ENCODE results near the gene UNC50.

Gene UNC50, protein sequence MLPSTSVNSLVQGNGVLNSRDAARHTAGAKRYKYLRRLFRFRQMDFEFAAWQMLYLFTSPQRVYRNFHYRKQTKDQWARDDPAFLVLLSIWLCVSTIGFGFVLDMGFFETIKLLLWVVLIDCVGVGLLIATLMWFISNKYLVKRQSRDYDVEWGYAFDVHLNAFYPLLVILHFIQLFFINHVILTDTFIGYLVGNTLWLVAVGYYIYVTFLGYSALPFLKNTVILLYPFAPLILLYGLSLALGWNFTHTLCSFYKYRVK

DNA sequence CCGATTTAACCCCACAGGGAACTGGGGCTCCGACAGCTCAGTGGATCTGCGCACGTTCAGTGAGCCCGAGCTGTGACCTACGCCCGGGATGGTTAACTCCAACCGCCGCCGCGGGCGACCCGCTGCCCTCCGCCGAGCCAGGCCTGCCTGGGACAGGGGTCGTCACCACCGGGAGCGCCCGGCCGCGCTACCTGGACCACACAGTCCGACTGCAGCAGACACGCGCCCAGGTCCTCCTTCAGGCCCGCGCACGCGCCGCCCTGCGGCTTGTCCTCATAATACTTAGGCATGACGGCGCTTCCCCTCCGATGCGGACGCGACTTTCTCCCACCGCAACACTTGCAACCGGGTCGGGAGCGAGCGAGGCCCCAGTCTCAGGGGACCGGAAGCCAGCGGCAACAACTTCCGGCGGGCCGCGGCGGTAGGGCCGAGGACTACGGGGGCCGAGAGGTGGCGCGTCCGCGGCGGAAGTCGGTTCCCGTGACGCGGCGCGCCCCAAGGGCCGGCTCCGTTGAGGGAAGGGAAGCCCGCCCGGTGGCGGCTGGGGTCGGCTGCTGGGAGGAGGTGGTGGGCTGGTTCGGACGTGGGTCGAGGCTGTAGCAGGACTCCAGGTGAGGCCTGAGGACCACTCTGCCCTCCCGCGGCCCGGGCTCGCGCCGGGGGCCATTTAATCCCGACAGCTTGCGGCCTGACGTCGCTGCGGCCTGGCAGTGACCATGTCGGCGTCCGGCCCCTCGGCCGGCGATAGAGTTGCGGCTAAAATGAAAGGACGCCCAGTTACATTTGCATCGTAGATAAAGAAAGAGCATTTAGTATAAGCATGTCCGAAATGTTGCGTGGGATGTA is at the start of gene UNC50, which contains the start of gene COA5:
Gene UNC50 (plus strand): TSS at position 474 of the 846 bp plus-strand sequence. CDS start 1,171 bp downstream, outside the sequence.
Gene COA5 (minus strand): TSS at position 397 of the 846 bp plus-strand sequence. CDS start 107 bp downstream, at position 290.
- peak within 1 kb of the TSS; percentile 99 for H3K4me3 Mint-ChIP-seq
- no peaks in the 10 kb centered on the region for H3K27me3 Mint-ChIP-seq
- peaks cover 34% of the 10 kb centered on the region for H3K36me3 Mint-ChIP-seq (ENCODE audit: low read depth)
- peaks cover 67% of the 10 kb centered on the region for H3K4me1 Mint-ChIP-seq (ENCODE audit: low read depth)
- H3K27ac Mint-ChIP-seq, result peak within 1 kb of the TSS; percentile 98
- H3K9me3 Mint-ChIP-seq, result no peaks in the 10 kb centered on the region

DNA sequence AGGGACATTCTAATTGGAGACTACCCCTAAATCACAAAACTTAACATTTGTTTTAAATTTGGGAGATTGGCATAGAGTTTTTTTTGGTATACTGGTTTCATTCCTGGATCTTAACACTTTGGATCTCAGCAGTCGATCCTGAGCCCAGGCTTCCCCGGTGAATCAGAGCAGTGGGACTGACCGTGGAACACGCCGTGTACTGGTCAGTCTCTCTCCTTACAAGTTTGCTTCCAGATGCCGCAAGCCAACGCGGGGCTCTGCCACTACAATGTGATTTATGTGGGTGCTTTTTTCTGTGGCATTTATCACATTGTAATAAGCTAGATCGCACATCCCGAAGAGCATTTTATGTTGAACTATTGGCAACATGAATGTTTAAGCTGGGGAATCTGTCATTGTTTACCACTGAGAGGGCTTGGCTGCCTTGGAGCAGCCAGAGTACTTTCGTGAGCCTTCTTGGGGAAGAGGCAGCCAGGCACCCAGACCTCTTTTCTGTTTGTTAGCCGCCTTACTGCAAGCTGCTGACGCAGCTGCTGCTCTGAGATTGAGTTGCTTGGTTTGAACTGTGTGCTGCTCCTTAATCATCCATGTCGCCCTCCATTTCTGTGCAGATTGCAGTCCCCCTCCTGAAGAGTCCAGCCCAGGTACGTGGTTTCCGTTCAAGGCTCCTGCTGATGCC is 49.4 kb upstream of the UNC50 start:
- peaks cover 34% of the 10 kb centered on the region for H3K36me3 Mint-ChIP-seq (ENCODE audit: low read depth)
- H3K27ac Mint-ChIP-seq, result no peak overlapping the region
- no peaks in the 10 kb centered on the region for H3K27me3 Mint-ChIP-seq
- no peaks in the 10 kb centered on the region for H3K9me3 Mint-ChIP-seq
- peaks cover 40% of the 10 kb centered on the region for H3K4me1 Mint-ChIP-seq (ENCODE audit: low read depth)
- no peak overlapping the region for H3K4me3 Mint-ChIP-seq

DNA sequence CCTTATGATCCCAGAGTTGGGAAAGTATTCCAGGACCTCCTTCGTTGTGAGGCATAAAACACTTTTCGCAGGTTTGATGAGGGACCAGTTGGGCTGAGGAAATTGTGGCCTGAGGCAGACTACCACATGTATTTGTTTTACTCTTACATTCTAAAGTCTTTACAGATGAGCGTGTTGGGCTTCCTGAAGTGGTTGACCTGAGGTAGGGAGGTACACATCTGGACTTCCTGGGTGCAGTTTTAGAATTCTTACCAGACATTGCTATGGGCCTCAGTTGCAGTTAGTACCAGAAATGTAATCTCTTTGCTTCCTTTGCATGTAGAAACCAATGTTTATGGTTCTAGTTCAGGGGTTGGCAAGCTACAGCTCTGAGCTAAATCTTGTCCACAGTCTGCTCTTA is 48.8 kb upstream of the UNC50 start:
- no peaks in the 10 kb centered on the region for H3K27me3 Mint-ChIP-seq
- H3K9me3 Mint-ChIP-seq, result no peaks in the 10 kb centered on the region
- peaks cover 40% of the 10 kb centered on the region for H3K4me1 Mint-ChIP-seq (ENCODE audit: low read depth)
- no peak overlapping the region for H3K4me3 Mint-ChIP-seq
- H3K36me3 Mint-ChIP-seq (ENCODE audit: low read depth), result peaks cover 32% of the 10 kb centered on the region
- H3K27ac Mint-ChIP-seq, result no peak overlapping the region

DNA sequence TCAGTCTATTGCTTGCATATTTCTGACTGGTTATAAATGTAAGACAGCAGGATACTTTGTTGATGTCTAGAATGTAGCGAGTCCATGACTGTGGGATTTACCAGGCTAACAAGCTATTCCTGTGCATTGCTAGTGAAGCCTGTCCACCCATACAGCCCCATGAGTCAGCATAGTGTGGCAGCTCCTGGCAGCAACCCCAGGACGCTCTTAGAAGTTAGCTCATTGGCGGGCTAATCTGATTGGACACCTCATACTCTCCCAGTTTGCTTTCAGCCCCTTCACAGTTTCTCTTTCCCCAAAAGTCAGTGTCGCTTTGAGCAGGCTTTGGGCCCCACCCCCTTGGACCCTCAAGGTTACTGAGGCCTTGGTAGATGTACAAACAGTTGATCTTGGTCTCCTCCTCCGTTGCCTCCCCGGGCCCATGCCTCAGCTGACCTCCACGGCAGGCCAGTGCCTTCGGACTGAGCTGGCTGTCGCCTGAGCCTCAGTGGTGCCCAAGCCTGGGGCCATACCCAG is 48.1 kb upstream of the UNC50 start:
- no peaks in the 10 kb centered on the region for H3K27me3 Mint-ChIP-seq
- H3K4me1 Mint-ChIP-seq (ENCODE audit: low read depth), result peaks cover 40% of the 10 kb centered on the region
- peak overlapping the region; percentile 23 for H3K27ac Mint-ChIP-seq
- peaks cover 26% of the 10 kb centered on the region for H3K36me3 Mint-ChIP-seq (ENCODE audit: low read depth)
- no peaks in the 10 kb centered on the region for H3K9me3 Mint-ChIP-seq
- no peak overlapping the region for H3K4me3 Mint-ChIP-seq

DNA sequence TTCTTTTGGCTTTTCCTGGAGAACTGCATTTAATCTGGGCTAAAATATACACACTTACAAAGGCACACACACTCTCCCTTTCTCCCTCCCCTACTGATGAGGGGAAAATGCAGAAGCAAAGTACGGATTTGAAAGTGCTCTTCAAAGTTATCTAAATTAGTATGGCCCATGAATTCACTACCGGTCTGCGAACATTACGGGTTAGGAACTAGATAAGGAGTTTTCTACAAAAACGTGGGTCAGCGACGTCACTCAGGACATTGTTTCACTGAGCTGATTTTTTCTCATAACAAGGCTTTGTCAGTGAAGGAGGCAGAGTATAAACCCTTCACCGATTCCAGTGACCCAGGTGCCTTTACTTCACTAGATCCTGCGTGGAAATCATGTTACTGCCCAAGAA is 47.4 kb upstream of the UNC50 start:
- H3K4me1 Mint-ChIP-seq (ENCODE audit: low read depth), result peaks cover 38% of the 10 kb centered on the region
- H3K4me3 Mint-ChIP-seq, result no peak overlapping the region
- peaks cover 23% of the 10 kb centered on the region for H3K36me3 Mint-ChIP-seq (ENCODE audit: low read depth)
- H3K27ac Mint-ChIP-seq, result peak overlapping the region; percentile 47
- no peaks in the 10 kb centered on the region for H3K27me3 Mint-ChIP-seq
- H3K9me3 Mint-ChIP-seq, result no peaks in the 10 kb centered on the region

DNA sequence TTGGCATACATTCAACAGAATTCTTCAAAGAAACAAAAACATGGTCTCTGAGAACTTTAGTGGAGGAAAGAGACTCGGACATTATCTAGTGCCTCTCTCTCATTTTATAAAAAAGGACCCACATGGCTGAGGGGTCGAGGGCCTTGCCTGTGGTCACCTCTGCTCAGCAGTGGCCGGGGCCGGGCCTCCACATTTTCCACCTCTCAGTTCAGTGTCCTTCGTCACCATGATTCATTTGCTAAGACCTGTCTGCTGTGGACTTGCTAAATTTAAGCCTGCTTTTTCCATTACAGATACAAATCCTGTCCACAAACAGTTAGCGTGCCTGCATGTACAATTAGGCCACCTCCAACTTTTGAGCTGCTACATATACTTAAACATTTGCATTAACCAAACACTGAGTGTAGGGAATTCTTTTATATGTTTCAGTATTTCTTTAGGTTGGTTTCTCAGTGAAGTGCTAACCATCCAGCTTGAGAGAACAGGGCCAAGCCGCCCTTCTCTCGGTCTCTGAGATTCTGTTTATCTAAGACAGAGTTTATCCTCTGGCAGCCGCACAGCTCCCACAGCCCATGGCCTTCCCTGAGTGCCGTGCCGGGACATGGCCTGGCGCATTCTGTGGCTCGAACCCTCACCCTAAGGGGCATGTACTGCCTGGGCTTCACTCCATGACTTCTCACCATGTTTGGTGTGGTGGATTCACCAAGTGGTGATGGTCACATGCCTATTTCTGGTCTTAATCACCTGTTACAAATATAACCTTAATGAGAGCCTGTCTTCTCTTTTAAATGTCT is 46.3 kb upstream of the UNC50 start:
- Mint-ChIP-seq H3K9me3 (no peaks in the 10 kb centered on the region), H3K4me1 (ENCODE audit: low read depth) (peaks cover 27% of the 10 kb centered on the region), H3K27ac (no peak overlapping the region), H3K36me3 (ENCODE audit: low read depth) (peaks cover 24% of the 10 kb centered on the region), H3K4me3 (no peak overlapping the region), H3K27me3 (no peaks in the 10 kb centered on the region)

DNA sequence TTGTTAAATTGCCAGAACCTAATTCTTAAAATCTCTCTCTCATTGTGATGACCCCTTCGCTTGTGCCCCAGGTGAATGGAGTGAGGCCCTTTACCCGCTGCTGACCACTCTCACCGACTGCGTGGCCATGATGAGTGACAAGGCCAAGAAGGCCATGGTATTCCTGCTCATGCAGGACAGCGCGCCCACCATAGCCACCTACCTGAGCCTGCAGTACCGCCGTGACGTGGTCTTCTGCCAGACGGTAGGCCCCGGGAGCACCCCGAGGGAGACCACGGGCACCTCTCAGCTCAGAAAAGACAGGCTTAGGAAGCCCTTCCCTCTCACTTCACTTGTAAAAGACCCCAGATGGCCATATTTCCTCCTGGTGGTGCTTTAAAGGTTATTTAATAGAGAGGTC is 45.0 kb upstream of the UNC50 start:
- Mint-ChIP-seq H3K36me3 (ENCODE audit: low read depth) (peaks cover 28% of the 10 kb centered on the region), H3K27me3 (no peaks in the 10 kb centered on the region), H3K27ac (no peak overlapping the region), H3K4me1 (ENCODE audit: low read depth) (peaks cover 18% of the 10 kb centered on the region), H3K4me3 (no peak overlapping the region), H3K9me3 (no peaks in the 10 kb centered on the region)

DNA sequence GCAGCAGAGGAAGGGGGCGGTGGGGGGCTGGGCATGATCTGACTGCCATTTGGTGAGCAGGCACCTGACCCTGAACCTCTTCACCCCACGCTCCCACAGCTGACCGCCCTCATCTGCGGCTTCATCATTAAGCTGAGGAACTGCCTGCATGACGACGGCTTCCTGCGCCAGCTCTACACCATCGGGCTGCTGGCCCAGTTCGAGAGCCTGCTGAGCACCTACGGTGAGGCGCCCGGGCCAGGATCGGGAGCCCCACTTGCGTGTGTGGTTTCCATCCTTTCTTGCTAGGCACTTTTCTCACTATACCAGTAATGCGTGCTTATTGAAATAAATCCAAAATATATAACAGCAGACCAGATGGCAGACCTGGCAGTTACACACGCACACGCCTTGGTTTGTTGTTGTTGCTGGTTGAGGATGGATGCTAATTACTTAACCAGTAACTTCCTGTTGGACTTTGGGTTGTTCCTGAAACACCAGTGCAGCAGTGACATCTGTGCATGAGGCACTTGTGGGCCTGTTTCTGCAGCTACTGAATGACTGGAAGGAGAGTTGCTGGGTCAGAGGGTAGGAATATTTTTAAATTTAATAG is 43.8 kb upstream of the UNC50 start:
- H3K27ac Mint-ChIP-seq, result no peak overlapping the region
- no peaks in the 10 kb centered on the region for H3K27me3 Mint-ChIP-seq
- no peaks in the 10 kb centered on the region for H3K9me3 Mint-ChIP-seq
- peaks cover 31% of the 10 kb centered on the region for H3K36me3 Mint-ChIP-seq (ENCODE audit: low read depth)
- peaks cover 5% of the 10 kb centered on the region for H3K4me1 Mint-ChIP-seq (ENCODE audit: low read depth)
- H3K4me3 Mint-ChIP-seq, result no peak overlapping the region

DNA sequence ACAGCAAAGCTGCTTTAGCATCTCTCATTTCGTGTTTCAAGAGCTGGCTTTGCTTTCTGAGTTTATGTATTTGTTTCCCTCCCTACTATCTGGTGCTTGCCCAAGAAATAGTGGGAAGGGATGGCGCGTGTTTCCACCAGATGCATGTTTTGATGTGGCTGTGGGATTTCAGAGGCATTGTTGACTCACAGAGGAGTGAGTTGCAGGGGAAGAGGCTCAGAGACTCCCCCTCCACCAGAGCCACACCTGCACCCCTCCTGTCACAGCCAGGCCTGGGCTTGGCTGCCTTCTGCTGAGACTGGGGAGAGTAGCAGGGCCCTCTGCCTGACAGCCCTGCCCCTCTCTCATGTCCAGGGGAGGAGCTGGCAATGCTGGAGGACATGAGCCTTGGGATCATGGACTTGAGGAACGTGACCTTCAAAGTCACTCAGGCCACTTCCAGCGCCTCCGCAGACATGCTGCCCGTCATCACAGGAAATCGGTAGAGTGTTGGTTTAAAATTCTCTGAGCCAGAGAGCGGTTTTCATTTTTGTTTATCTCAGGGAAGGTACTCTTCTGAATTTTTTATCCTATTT is 43.0 kb upstream of the UNC50 start:
- H3K4me3 Mint-ChIP-seq, result no peak overlapping the region
- H3K36me3 Mint-ChIP-seq (ENCODE audit: low read depth), result peaks cover 36% of the 10 kb centered on the region
- H3K9me3 Mint-ChIP-seq, result no peaks in the 10 kb centered on the region
- H3K4me1 Mint-ChIP-seq (ENCODE audit: low read depth), result no peaks in the 10 kb centered on the region
- H3K27me3 Mint-ChIP-seq, result no peaks in the 10 kb centered on the region
- peak overlapping the region; percentile 5 for H3K27ac Mint-ChIP-seq

DNA sequence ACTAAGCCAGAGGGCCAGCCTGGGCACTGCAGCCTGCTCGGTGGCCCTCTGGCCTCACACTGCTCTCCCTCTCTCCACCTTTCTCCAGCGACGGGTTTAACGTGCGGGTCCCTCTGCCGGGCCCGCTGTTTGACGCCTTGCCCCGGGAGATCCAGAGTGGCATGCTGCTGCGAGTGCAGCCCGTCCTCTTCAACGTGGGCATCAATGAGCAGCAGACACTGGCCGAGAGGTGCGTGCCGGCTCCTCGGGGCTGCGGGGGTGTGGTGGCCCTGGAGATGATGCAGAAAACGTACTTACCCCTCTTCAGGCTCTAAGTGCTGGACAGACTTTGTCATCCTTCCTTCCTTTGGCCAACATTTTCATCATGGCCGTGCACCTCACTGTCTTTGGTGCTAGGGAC is 42.4 kb upstream of the UNC50 start:
- Mint-ChIP-seq H3K27me3 (no peaks in the 10 kb centered on the region), H3K4me3 (no peak overlapping the region), H3K27ac (peak overlapping the region; percentile 5), H3K36me3 (ENCODE audit: low read depth) (peaks cover 35% of the 10 kb centered on the region), H3K9me3 (no peaks in the 10 kb centered on the region), H3K4me1 (ENCODE audit: low read depth) (no peaks in the 10 kb centered on the region)

DNA sequence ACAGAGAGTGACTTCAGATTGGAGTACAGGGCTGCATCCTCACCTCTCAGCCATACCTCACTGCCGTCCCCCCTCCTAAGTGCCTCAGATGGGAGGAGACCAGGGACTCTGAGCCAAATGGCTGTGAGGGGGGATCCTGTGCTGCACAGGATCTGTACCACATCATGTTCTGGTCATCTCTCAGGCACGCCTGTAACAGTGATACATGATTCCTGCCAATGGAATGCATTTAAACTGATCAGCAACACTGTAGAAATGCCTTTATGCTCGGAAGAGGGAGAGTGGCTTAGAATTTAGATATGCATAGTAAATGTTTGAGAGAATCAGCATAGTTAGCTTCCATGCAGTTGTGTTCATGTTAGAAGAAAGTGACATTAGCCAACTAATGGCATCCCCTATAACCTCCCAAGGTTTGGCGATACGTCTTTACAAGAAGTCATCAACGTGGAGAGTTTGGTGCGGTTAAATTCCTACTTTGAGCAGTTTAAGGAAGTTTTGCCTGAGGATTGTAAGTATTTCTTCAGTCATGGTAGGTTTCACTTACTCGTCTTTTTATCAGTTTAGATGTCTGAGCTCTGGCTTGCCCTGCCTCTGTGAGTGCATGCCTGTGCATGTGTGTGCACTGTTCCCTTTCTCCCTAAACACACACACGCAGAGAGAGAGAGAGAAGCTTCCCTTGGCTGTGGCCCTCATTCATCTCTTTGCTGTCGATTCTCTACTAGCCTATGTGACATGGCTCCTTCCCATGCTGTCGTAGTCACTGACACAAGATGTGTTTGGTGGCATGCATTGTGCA is 40.0 kb upstream of the UNC50 start:
- peaks cover 34% of the 10 kb centered on the region for H3K36me3 Mint-ChIP-seq (ENCODE audit: low read depth)
- no peak overlapping the region for H3K27ac Mint-ChIP-seq
- no peaks in the 10 kb centered on the region for H3K9me3 Mint-ChIP-seq
- H3K4me1 Mint-ChIP-seq (ENCODE audit: low read depth), result no peaks in the 10 kb centered on the region
- H3K27me3 Mint-ChIP-seq, result no peaks in the 10 kb centered on the region
- H3K4me3 Mint-ChIP-seq, result no peak overlapping the region

DNA sequence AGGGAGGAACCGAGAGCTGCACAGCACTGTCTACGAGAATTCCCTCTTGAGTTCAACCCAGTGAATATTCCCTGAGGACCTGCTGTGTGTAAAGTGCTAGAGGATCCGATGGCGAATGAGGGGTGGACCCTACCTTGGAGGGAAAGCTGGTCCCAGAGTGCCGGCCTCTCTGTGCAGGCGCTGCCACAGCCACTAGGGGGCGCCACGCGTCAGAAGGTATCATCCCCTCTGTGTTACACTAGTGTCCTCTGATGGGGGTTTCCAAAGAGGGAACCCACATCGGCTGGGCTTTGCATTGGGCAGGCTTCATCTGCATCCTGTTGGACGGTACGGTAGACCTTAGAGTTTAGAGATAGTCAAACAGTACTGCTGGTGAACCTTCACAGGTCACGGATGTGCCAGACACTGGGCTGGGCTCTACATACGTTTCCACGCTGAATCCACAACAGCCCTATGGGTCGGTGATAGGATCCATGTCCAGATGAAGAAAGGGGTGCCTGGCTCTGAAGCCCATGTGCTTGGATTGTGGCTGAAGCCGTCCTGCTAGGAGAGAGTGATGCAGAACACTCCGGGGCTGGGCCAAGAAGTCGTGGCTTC is 39.1 kb upstream of the UNC50 start:
- no peak overlapping the region for H3K27ac Mint-ChIP-seq
- H3K4me3 Mint-ChIP-seq, result no peak overlapping the region
- peaks cover 40% of the 10 kb centered on the region for H3K36me3 Mint-ChIP-seq (ENCODE audit: low read depth)
- H3K9me3 Mint-ChIP-seq, result no peaks in the 10 kb centered on the region
- no peaks in the 10 kb centered on the region for H3K4me1 Mint-ChIP-seq (ENCODE audit: low read depth)
- no peaks in the 10 kb centered on the region for H3K27me3 Mint-ChIP-seq

DNA sequence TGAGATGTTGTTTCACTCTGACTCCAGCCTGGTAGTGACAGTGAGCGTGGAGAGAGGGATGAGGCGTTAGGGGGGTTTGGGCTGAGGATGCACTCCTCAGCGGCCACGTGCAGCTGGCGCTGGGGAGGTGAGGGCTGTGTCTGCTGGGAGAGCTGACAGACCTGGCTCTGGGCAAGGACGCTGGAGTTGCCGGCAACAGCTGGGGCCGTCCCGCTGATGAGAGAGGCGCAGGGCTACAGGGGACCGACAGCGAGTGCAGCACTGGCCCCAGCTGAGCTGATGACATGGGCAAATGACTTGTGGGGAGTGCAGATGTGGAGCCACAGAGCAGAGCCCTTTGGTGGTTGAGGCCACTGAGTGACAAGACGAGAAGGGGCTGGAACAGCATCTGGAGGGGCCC is 38.5 kb upstream of the UNC50 start:
- Mint-ChIP-seq H3K27ac (no peak overlapping the region), H3K36me3 (ENCODE audit: low read depth) (peaks cover 40% of the 10 kb centered on the region), H3K4me1 (ENCODE audit: low read depth) (no peaks in the 10 kb centered on the region), H3K9me3 (no peaks in the 10 kb centered on the region), H3K4me3 (no peak overlapping the region), H3K27me3 (no peaks in the 10 kb centered on the region)

Data from stimulated activated naive CD8-positive, alpha-beta T cell treated with anti-CD3 and anti-CD28 coated beads, Interleukin-15, Interleukin-2, amounts not matched to agents 100 ng/mL and 50 ng/mL, for 24 hours (primary cell).